NCI-H510A treated with DMSO at 0.1 percent for 48 hours (cell line): ENCODE measurements around the gene PMM2.

Experiments used
- DNase-seq: peaks from one replicate; lab custom pipeline; 2025; lab: John Stamatoyannopoulos, UW

Gene PMM2

DNA sequence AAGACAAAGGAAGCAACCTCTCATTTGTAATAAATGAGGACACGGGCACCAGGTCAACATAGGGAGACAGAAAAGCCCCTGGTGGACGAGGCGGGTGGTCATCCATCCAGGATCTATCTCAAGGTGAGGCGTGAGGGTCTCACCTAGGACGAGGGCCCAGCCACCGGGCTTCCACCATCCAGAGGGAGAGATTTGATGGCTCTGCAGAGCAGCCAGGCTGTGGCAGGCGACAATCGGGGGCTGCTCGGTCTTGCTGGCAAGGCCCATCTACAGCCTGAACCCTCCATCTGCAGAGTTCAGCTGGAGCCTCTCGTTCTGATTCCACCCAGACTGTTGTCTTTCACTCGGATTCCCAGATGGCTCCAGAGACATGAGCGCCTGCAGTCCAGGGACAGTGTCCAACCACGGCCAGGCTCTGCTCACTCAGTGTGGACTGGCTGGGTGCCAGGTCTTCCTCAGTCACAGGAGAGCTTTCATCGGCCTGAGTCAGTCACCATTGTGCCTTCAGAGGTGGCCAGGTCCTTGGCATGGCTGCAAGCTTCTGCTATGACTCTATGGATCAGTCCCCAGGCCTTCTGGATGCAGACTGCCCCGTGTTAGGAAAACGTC, 90.4 kb downstream of the PMM2 start:
- no peak for DNase-seq

- no peak for DNase-seq
Observed at GRCh38 chr16:8888951-8889892, 91.6 kb downstream of the PMM2 start.

DNA sequence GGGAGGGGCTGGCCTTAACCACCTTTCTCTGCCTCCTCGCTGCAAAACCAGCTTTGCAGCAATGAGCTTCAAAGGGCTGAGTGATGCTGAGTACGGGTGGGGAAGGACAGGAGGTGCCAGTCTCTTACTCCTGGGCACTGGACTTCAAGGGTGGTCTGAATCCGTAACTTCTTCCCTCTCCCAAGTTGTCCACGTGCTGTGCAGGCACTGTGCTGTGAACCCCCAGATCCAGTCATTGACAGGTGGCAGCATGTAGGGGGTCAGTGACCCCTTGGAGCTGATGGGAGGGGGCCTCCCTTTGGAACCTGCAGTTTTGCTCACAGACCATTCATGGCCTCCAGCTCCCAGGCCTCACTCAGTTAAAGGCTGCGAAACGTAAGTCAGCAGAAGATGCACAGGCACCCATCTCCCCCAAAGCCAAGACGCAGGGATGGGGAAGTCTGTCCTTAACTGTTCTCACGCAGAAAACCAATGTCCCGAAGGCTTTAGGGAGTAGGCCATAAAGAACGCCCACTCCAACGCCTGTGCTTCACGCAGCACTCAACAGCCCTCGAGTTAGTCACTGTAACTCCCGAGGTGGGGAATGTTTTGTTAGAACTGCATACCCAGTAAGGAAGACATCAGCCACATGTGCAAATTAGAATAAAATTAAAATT, 92.4 kb downstream of the PMM2 start:
- DNase-seq: no peak

GRCh38 chr16:8890549-8890921, 92.9 kb downstream of the PMM2 start:
- no peak for DNase-seq

DNA sequence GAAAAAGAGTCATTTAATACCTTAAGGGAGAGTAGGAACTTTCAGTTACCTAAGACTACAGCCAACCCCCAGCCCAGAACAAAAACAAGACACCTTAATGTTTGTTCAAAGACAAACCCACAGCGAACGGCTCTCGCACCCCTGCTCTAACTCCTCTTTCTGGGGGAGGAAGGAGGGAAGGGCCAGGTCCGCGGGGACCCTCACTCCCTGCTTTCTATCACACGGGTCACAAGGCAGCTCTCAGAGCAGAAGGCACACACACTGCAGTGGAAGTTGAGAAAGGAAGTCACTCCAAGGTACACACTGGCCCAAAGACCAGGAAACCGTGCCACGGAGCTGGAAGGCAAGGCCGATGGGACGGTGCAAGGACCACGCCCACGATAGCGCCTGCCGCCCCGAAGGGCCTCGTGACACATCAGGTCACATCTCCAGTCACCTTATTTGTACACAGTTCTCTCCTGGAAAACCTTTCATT, 94.5 kb downstream of the PMM2 start:
- DNase-seq: no peak

DNA sequence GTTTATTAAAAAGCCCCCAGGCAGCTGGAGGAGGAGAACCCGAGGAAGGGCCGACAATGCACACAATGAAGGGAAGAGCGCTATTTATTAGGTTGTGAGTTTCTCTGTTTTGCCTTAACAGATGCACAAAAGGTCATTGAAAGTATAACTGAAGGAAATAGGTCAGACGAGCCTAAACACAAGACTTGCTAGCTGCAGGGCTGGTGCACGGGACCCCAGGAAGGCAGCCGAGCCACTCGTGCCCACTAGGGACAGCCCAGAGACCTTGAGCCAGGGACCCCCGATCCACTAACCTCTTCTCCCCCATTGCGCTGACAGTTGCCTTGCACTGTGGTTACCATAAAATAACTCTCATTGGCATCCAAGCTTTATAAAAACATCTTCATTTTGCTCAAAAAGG, 95.8 kb downstream of the PMM2 start:
- no peak for DNase-seq

DNA sequence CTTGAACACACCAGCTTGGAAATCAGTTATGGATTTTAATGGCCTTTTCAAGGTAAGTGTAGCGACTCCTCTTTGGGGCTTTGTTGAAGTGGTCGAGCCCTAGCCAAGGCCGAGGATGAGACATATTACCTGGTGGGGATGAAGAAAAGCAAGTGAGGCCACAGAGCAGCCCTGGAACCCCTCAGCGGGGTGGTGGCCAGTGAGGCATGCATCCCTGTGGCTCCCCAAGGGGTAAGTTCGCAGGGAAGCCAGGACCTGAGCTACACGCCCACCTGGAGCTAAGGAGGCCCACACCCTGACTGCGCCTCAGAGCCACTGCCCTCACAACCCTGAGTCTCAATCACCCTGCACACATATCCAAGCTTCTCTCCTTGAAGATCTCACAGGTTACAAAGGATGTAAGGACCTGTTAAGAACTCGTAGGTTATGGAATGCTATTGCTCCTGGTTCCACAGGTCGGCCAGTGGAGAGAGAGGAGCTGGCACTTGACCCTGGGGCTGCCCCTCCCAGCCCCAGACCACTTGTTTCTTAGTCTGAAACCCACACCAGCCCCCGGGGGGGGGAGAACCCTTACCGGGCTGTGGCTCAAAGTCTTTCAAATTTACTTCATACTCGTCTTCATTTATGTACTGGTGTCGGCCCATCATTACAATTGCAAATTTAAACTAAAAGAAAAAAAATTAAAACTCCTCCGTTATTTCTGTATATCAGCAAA, 96.5 kb downstream of the PMM2 start:
- no peak for DNase-seq

- DNase-seq: no peak
Observed at GRCh38 chr16:8894736-8895334, 97.2 kb downstream of the PMM2 start.

- DNase-seq: no peak
Observed at GRCh38 chr16:8898660-8899318, 101.2 kb downstream of the PMM2 start.
